Osteocyte (in vitro differentiated cells): ENCODE measurements around the gene GLYR1. TPM values are rescaled to one million over a fixed set of nuclear protein-coding genes. Genes with fewer than 3 reads are reported as not detected.

Source experiments
- DNase-seq: peaks from one replicate; pipeline ENCODE4 v3.0.0; 2021; ENCODE audit warnings: mixed read lengths; ENCODE audit not compliant: unreplicated experiment; ENCODE audit errors: extremely low spot score
- H3K27ac Mint-ChIP-seq: one replicate; pipeline ENCODE4 v1.8.0; 2021; ENCODE audit warnings: mild to moderate bottlenecking, mixed read lengths; ENCODE audit not compliant: unreplicated experiment
- H3K27me3 Mint-ChIP-seq: one replicate; pipeline ENCODE4 v1.8.0; 2021; ENCODE audit warnings: mixed read lengths; ENCODE audit not compliant: unreplicated experiment
- H3K36me3 Mint-ChIP-seq: one replicate; pipeline ENCODE4 v1.8.0; 2021; ENCODE audit warnings: mixed read lengths; ENCODE audit not compliant: unreplicated experiment
- H3K4me1 Mint-ChIP-seq: one replicate; pipeline ENCODE4 v1.8.0; 2021; ENCODE audit warnings: mixed read lengths; ENCODE audit not compliant: unreplicated experiment
- H3K4me3 Mint-ChIP-seq: one replicate; pipeline ENCODE4 v1.8.0; 2021; ENCODE audit warnings: mild to moderate bottlenecking, moderate library complexity, mixed read lengths; ENCODE audit not compliant: unreplicated experiment
- H3K9me3 Mint-ChIP-seq: one replicate; pipeline ENCODE4 v1.8.0; 2021; ENCODE audit warnings: mixed read lengths; ENCODE audit not compliant: unreplicated experiment
- total RNA-seq: library from RNA; stranded (reverse); gene quantifications from 2 replicates; pipeline ENCODE4 v1.2.1, GENCODE V29; 2021
- TF ChIP-seq, protein P1 (sequence below): fragments of 200-600 bp; sonication (generic); IDR thresholded peaks from 2 replicates; pipeline ENCODE4 v1.5.0; 2021; ENCODE audit warnings: antibody characterized with exemption, mild to moderate bottlenecking, moderate library complexity

GLYR1 gene
- total RNA-seq, 1 donor from 2014 or later = 76.9 TPM

GRCh38 chr16:4768549-4769305 lies 78.4 kb downstream of the GLYR1 start:
- H3K27ac Mint-ChIP-seq = peak overlapping the region; percentile 97
- DNase-seq = peak; percentile 98
- peaks cover 1% of the 10 kb centered on the region for H3K36me3 Mint-ChIP-seq
- TF ChIP-seq, protein P1, sequence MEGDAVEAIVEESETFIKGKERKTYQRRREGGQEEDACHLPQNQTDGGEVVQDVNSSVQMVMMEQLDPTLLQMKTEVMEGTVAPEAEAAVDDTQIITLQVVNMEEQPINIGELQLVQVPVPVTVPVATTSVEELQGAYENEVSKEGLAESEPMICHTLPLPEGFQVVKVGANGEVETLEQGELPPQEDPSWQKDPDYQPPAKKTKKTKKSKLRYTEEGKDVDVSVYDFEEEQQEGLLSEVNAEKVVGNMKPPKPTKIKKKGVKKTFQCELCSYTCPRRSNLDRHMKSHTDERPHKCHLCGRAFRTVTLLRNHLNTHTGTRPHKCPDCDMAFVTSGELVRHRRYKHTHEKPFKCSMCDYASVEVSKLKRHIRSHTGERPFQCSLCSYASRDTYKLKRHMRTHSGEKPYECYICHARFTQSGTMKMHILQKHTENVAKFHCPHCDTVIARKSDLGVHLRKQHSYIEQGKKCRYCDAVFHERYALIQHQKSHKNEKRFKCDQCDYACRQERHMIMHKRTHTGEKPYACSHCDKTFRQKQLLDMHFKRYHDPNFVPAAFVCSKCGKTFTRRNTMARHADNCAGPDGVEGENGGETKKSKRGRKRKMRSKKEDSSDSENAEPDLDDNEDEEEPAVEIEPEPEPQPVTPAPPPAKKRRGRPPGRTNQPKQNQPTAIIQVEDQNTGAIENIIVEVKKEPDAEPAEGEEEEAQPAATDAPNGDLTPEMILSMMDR = no peak
- H3K27me3 Mint-ChIP-seq = no peaks in the 10 kb centered on the region
- no peaks in the 10 kb centered on the region for H3K9me3 Mint-ChIP-seq
- peaks cover 28% of the 10 kb centered on the region for H3K4me1 Mint-ChIP-seq
- H3K4me3 Mint-ChIP-seq = peak overlapping the region; percentile 85

DNA sequence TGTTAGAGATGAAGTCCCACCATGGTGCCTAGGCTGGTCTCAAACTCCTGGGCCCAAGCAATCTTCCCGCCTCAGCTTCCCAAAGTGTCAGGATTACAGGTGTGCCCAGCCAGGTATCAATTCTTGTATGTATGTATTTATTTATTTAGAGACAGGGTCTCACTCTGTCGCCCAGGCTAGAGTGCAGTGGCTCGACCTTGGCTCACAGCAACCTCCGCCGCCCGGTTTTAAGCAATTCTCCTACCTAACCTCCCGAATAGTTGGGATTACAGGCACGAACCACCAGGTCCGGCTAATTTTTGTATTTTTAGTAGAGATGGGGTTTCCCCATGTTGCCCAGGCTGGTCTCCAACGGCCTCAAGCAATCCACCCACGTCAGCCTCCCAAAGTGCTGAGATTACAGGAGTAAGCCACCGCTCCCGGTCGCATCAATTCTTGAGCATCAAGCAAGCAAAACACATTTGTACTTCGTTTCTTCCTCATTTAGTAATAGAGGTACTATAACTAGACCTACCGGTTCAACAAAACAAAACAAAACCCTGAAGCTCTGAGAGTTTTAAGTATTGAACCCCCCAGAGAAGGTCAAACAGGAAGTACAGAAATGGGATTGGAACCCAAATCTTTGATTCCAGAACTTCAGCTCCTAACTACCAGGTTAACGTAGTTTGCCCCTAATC lies 79.1 kb downstream of the GLYR1 start:
- Mint-ChIP-seq H3K36me3 (peaks cover 3% of the 10 kb centered on the region), H3K4me3 (peak overlapping the region; percentile 85), H3K4me1 (peaks cover 28% of the 10 kb centered on the region), H3K27ac (peak overlapping the region; percentile 97), H3K27me3 (no peaks in the 10 kb centered on the region), H3K9me3 (no peaks in the 10 kb centered on the region)
- TF ChIP-seq, protein P1 = no peak
- no peak for DNase-seq

DNA sequence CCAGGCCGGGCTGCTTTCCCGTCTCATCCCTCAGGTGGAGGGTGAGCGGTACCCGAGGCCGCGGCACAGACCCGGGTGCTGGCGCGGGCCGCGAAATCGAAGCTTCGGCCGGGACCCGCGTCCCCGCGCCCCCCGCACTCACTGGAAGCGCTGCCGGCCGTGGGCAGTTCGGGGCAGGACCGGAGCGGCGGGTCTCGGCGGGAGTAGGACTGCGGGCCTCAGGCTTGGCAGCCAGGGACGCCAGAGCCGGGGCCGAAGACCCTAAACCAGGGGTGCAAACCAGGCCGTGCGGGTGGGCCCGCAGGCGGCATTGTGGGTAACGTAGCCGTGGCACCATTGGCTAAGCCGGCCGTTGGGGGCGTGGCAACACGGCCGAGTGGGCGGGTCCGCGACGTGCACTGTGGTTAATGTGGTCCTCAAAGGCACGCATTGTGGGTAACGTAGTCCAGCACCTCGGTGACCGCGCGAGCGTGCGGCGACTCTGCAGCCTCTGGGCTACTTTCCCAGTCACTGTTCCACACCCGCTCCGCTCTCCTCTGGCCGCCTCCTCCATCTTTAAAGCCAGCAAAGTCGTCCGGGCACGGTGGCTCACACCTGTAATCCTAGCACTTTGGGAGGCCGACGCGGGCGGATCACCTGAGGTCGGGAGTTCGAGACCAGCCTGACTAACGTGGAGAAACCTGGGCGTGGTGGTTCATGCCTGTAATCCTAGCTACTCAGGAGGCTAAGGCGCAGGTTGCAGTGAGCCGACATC lies 80.0 kb downstream of the GLYR1 start, which contains the start of gene ZNF500:
ZNF500 (minus strand) TSS at position 288 of the 754 bp plus-strand sequence. CDS start 1,184 bp downstream, outside the sequence.
- Mint-ChIP-seq H3K36me3 (peaks cover 10% of the 10 kb centered on the region), H3K4me3 (peak within 1 kb of the TSS; percentile 85), H3K27ac (peak within 1 kb of the TSS; percentile 97), H3K27me3 (no peaks in the 10 kb centered on the region), H3K4me1 (peaks cover 28% of the 10 kb centered on the region), H3K9me3 (no peaks in the 10 kb centered on the region)
- TF ChIP-seq, protein P1 = no peak
- peak; percentile 99 for DNase-seq

GRCh38 chr16:4765511-4766474 lies 81.3 kb downstream of the GLYR1 start:
- peak overlapping the region; percentile 79 for H3K4me3 Mint-ChIP-seq

More at GRCh38 chr16:4765511-4766474, 81.3 kb downstream of the GLYR1 start:
- Mint-ChIP-seq H3K27ac (peak overlapping the region; percentile 74), H3K9me3 (no peaks in the 10 kb centered on the region), H3K36me3 (peaks cover 13% of the 10 kb centered on the region), H3K27me3 (no peaks in the 10 kb centered on the region), H3K4me1 (peaks cover 28% of the 10 kb centered on the region)
- no peak for DNase-seq
- TF ChIP-seq, protein P1 = no peak
